ENCODE data around the gene CRKL.
"Not testable (repeated sequence)": the region's sequence is repeated elsewhere in the genome, so short reads cannot be mapped to it uniquely, and the experiment has no call there.

Gene CRKL

GRCh38 chr22:20901093-20902033, 15.8 kb upstream of the CRKL start:
- not testable (repeated sequence) for FAIRE-seq

- FAIRE-seq: no peak
Observed at GRCh38 chr22:20903093-20903492, 14.1 kb upstream of the CRKL start.

- no peak for FAIRE-seq
Observed at GRCh38 chr22:20904008-20904979, 12.9 kb upstream of the CRKL start.

DNA sequence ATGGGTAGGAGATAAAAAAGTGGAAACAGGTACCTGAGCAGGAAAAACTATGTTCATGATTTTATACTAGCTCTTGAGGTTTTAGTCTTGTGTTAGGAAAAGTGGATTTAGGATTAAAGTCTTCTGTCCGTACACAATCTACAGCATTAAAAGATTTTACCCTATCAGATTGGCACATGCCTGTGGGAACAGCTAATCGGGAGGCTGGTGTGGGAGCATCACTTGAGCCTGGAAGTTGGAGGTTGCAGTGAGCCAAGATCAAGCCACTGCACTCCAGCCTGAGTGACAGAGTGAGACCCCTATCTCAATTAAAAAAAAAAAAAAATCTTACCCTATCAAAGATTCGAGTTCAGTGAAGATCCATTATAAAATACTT, 12.2 kb upstream of the CRKL start:
- no peak for FAIRE-seq

GRCh38 chr22:20905415-20906386, 11.5 kb upstream of the CRKL start:
- FAIRE-seq: no peak

- FAIRE-seq: no peak
Observed at GRCh38 chr22:20906387-20906767, 10.8 kb upstream of the CRKL start.

DNA sequence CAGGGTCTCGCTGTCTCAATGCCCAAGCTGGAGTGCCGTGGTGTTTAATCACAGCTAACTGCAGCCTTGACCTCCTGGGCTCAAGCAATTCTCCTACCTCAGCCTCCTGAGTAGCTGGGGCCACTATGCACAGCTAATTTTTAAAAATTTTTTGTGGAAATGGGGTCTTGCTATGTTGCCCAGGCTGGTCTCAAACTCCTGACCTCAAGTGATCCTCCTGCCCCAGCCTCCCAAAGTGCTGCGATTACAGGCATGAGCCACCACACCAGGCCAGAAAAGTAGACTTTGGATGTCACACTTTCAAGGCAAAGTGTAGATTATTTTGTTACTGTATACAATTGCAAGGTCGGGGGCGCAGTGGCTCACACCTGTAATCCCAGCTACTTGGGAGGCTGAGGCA, 8.5 kb upstream of the CRKL start:
- FAIRE-seq: not testable (repeated sequence)

DNA sequence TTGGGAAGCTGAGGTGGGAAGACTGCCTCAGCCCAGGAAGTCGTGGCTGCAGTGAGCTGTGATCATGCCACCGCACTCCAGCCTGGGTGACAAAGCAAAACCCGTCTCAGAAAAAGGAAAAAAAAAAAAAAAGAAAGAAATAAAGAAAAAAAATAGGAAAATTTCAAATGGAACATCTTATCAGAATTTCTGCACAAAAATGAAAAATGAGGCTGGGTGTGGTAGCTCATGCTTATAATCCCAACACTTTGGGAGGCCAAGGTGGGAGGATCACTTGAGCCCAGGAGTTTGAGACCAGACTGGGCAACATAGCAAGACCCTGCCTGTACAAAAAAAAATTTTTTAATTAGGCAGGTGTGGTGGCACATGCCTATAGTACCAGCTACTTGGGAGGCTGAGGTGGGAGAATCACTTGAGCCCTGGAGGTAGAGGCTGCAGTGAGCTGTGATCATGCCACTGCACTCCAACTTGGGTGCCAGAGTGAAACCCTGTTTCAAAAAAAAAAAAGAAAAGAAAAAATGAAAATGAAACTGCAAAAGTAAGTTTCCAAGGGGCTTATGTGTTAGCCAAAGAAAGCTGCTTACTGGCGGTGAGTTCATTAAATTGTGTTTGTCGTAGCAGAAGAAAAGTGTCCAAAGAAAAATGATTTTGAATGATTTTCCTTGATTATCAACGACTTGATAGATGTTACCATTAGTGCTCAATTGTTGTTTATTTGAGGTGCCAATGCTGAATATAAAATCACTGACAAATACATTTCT, 7.5 kb upstream of the CRKL start:
- no peak for FAIRE-seq

DNA sequence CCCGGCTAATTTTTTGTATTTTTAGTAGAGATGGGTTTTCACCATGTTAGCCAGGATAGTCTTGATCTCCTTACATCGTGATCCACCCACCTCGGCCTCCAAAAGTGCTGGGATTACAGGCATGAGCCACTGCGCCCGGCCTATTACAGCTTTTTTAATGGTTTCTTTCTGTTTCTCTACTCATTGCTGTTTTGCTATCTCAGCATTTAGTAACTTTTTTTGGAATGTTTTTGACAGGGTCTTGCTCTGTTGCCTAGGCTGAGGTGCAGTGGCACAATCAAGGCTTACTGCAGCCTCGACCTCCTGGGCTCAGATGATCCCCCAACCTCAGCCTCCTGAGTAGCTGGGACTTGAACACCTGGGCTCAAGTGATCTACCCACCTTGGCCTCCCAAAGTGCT, 4.7 kb upstream of the CRKL start:
- FAIRE-seq: no peak

- no peak for FAIRE-seq
Observed at GRCh38 chr22:20918663-20919218, 1.5 kb downstream of the CRKL start.

- FAIRE-seq: no peak
Observed at GRCh38 chr22:20919718-20920117, 2.5 kb downstream of the CRKL start.

DNA sequence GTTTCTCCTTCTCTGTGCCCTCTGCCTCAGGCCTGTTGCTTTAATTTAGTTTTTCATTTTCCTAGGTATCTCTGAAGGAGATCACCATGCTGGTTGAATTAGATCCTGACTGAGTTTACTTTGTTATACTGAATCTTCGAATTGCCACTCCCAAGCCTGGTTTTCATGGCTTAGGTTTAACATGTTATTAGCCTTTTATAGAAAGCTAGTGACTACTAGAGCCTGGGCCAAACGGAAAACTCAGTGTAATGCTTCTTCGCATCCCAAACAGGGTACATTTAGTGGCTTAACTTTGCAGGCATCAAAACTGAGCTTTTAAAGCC, 3.6 kb downstream of the CRKL start:
- no peak for FAIRE-seq

- FAIRE-seq: no peak
Observed at GRCh38 chr22:20922141-20922751, 5.0 kb downstream of the CRKL start.

DNA sequence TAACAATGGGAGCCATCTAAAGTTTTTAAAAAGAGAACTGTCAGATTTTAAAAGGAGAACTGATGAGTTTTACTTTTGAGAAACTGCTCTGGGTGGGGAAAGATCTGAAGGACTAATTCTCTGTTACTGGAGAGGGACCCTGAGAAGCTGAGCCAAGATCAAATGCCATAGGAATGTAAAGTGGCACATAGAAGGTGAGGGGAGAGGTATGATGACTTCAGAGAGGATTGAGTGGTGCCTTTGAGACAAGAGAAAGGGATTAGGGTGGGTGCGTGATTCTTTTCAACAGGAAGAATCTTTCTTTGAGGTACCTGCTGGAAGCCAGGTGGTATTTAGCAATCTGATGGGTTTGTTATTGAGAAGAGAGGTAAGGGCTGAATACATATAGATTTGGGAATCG, 9.0 kb downstream of the CRKL start:
- no peak for FAIRE-seq

DNA sequence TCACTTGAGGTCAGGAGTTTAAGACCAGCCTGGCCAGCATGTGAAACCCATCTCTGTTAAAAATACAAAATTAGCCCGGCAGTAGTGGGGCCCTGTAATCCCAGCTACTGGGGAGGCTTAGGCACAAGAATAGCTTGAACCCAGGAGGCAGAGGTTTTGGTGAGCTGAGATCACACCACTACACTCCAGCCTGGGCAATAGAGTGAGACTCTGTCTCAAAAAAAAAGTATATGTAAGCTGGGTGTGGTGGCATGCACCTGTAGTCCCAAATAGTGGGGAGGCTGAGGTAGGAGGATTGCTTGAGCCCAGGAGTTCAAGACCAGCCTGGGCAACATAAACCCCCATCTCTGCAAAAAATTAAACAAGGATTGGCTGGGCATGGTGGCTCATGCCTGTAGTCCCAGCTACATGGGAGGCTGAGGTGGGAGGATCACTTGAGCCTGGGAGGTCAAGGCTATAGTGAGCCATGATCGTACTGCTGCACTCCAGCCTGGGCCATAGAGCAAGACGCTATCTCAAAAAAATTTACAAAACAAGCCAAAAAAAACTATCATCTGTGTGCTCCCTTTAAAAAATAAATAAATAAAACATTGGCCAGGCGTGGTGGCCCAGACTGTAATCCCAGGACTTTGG, 10.8 kb downstream of the CRKL start:
- no peak for FAIRE-seq

- no peak for FAIRE-seq
Observed at GRCh38 chr22:20928573-20928967, 11.4 kb downstream of the CRKL start.

- no peak for FAIRE-seq
Observed at GRCh38 chr22:20930004-20930403, 12.8 kb downstream of the CRKL start.

- not testable (repeated sequence) for FAIRE-seq
Observed at GRCh38 chr22:20930435-20930834, 13.2 kb downstream of the CRKL start.

- no peak for FAIRE-seq
Observed at GRCh38 chr22:20931126-20931654, 14.0 kb downstream of the CRKL start.

GRCh38 chr22:20933910-20934309, 16.7 kb downstream of the CRKL start:
- no peak for FAIRE-seq

Measured in TTC549 (cell line).